ENCODE measurements around the gene GIPC3.

GIPC3 gene, protein sequence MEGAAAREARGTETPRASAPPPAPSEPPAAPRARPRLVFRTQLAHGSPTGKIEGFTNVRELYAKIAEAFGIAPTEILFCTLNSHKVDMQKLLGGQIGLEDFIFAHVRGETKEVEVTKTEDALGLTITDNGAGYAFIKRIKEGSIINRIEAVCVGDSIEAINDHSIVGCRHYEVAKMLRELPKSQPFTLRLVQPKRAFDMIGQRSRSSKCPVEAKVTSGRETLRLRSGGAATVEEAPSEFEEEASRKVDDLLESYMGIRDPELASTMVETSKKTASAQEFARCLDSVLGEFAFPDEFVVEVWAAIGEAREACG

DNA sequence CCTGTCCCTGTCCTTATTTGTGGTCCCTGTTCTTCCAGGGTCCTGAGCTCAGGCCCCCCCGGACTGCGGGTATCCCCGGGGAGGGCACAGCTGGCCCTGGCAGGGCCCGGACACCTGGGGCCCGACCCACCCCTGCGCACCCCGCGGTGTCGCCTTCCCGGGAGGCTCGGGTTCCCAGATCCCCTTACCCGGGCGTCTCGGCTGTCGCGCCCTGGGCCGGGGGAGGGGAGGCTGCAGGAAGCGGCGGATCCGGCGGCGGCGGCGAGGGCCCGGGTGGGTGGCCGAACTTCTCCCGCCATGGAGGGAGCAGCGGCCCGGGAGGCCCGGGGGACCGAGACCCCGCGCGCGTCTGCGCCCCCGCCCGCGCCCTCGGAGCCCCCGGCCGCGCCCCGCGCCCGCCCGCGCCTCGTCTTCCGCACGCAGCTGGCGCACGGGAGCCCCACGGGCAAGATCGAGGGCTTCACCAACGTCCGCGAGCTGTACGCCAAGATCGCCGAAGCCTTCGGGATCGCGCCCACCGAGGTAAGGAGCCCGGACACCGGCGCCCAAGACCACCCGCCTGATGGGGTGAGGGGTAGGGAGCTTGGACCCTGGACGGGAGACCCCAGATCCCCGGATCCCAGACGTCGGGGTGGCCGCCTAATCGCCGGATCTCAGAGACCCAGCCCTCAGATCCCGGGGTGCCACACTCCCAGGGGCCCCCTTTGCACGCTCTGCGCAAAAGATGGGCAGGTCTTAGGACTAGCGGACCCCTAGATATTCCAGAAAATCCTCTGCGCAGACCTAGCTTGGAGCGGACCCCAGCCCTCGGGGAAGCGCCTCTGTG is at the start of gene GIPC3:
TSS of gene GIPC3 (plus strand) at position 178 of the 826 bp plus-strand sequence. CDS start at position 298, 120 bp downstream.
- DNase-seq, result no peak

DNA sequence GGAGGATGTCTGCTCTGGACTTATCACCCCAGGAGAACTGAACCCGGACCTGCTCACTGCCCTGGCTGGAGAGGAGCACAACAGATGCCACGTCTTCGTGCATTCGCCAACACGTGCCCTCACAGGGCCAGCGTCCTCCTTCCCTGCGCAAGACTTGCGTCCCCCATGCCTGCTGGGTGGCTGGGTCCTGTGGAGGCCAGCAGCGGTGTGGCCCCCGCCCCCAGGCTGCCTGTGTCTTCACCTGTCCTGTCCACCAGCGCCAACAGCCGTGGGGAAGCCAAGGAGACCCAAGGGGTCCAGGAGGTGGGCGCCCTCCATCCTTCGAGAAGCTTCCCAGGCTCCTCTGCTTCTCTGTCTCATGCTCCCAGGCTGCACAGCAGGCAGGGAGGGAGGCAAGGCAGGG is 49.7 kb upstream of the GIPC3 start:
- DNase-seq, result no peak

DNA sequence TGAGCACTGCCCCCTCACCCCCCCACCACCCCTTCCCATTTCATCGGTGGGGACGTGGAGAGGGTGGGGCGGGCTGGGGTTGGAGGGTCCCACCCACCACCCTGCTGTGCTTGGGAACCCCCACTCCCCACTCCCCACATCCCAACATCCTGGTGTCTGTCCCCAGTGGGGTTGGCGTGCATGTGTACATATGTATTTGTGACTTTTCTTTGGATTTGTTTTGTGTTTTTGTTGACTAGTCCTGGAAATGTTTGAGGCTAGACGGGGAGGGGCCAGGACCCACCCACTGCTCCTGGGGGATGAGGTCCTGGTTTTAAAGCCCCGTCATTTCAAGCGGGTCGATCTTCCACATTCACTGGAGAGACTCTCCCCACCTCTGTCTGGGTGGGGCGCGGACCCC is 49.3 kb upstream of the GIPC3 start:
- DNase-seq, result no peak

DNA sequence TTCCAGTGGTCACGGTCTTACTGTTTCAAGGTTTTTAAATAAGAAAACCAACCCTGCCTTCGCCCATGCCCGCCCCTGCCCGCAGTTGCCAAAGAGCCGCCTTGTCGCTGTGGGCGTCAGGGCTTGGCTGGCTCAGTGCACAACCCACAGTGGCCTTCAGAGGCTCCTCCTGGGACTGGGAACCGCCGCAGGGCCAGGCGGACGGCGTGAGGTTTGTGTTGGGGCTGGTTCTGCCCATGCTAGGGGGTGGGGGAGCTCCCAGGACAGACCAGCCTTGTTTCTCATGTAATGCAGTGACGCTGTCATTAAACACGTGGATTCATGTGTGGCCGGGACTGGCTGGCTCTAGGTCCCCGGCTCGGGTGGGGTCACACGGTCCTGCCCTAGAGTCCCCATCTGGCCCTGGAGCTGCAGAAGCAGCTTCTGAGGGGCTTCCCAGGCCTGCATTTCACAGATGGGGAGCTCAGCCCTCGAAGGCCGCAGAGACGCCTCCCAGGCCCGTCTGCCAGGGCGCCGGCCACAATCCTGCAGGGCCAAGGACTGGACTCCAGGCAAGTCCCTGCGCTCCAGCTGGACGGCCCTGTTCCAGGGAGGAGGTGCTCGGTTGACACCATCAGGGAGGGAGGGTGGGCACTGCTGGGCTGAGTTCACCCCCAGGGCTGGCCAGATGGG is 48.7 kb upstream of the GIPC3 start:
- no peak for DNase-seq

DNA sequence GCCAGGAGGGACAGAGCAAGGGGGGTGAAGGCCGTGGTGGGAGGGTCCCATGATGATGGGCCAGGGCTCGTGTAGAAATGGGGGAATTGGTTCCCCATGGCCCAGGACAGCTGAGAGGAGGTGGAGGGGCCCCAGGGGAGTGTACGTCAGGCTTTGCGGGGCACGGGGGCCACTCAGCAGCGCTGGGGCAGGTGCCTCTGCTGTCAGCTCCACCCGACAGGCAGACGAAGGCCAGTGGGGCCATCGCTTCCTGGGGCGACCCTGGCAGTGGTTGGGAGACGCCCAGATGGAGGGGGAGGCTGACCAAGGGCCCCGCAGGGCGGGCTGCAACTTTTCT is 48.2 kb upstream of the GIPC3 start:
- no peak for DNase-seq

DNA sequence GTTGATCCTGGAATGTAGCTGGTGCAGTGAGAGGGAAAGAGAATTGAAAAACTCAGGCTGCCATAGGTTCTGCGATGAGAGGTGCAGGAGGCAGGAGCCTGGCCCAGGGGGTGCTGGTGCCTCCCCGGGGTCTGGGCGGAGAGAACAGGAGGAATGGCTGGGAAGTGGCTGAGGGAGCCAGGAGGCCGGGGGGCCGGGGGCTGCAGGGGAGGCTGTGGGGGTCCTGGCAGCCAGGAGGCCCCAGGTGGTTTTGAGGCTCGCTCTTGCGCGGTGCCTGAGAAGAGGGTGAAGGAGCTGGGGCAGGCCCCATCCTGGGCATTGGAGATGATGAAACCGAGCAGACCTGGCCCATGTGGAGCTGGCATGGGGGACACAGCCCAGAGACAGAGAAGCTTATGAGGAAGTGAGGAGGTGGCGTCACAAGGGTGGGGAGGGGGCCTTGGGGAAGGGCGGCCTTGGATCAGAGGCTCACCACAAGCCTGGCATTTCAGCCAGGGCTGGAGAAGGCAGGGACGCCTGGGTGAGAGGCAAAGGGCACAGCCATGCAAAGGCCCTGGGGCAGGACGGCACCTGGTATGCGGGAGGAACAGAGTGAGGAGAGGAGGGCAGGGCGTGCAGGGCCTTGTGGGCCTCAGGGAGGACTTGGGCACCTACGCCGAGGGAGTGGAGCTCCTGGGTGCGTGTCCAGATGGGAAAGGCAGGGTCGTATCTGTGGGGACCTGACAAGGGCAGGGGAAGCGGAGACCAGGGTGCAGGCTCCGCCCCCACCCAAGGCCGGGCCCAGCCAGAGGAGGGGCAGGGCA is 47.6 kb upstream of the GIPC3 start:
- no peak for DNase-seq

DNA sequence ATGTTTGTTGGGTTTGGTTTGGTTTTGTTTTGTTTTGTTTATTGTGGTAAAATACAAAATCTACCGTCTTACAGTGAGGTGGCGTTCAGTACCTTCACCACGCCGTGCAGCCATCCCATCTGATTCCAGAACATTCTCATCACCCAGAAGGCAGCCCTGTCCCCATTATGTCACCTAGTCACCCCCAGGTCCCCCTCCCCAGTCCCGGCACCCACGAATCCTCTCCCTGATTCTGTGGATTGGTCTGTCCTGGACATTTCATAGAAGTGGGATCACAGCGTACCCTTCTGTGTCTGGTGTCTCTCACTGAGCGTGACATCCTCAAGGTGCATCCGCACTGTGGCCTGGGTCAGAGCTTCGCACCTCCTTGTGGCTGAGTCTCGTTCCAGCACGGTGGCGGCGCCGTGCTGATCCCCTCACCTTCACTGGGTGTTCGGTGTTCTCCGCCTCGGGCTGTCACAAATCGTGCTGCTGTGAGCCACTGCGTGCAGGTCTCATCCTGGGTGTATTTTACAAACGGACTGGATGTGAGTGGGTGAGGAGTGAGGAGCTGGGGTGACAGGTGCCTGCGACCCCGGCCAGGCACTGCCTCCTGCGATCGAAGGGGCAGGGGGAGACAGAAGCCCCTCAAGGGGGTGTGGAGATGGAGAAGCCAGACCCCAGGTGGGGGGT is 46.9 kb upstream of the GIPC3 start:
- DNase-seq, result no peak

DNA sequence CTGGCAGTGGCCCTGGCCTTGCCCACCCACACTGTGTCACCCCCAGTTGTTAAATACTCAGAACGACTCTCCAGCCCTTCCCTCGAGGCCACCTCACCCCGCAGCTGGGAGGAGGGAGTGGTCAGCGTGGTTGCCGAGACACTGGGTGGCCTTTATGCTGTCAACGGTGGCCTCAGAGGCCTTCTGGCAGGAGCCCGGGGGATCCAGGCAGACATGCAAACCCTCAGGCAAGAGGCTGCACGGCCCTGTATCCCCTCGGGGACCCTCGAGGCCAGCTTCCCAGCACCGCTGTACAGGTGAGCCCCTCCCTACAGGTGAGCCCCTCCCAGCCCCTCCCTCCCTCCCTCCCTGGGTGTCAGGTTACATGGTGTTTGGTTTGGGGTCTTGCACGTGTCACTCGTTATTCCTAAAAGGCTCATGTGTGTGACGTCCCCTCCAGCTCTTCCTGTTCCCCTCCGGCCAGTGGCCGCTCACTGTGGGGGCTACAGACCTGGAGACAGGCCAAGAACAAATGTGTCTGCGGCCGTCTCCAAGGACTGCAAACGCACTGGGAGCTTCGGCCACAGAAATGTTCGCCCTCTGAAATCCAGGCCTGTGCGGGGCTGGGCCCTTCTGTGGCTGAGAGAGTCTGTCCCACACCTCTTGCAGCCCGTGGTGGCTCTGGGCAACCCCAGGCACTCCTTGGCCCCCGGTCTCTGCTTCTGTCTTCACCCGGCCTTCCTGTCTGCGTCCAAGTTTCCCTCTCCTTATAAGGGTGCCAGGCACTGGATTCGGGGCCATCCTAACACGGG is 46.1 kb upstream of the GIPC3 start, which contains the start of gene TEKTIP1:
TSS of gene TEKTIP1 (plus strand) at position 210 of the 791 bp plus-strand sequence. CDS start at position 214, 4 bp downstream.
- DNase-seq, result no peak

DNA sequence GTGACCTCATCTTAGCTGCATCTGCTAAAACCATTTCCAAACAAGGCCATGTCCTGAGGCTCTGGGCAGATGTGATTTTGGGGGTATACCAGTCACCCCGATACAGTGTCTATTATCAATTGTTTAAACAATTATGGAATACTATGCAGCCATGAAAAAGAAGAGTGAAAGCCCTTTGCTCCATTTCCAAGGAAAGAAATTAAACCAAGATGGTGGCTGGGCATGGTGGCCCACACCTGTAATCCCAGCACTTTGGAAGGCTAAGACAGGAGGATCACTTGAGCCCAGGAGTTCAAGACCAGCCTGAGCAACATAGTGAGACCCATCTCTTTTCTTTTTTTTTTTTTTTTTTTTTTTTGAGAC is 45.5 kb upstream of the GIPC3 start:
- no peak for DNase-seq

DNA sequence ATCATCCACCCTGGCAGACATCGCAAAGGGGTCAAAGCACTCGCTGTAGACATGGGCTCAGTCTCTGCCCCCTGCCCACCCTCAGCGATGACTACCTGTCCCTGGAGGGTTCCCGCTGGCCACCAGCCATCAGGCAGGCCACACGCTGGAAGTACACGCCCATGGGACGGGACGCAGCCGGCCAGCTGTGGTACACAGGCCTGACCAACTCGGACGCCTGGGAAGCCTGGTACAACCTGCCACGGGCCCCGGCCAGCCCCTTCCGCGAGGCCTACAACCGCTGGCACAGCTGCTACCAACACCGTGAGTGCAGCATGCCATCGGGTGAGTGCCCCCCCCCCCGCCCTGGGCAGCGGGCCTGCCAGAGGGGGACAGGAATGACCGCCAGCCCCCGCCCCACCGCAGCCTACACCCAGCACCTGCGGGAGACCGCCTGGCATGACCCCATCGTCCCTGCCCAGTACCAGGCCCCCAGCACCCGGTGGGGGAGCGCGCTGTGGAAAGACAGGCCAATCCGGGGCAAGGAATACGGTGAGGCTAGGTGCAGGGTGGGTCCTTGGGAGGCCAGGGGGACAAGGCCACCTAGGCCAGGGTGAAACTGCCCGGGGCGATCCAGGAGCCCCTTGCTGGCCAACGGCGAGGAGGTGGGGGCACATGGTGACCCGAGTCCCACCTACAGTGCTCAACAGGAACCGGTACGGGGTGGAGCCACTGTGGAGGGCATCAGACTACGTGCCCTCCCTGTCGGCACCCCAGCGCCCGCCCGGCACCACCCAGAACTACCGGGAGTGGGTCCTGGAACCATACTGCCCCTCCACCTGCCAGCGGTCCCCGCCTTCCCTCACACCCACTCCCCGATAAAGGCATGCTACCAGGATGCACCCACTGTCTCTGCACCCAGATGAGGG is 41.9 kb upstream of the GIPC3 start:
- no peak for DNase-seq

DNA sequence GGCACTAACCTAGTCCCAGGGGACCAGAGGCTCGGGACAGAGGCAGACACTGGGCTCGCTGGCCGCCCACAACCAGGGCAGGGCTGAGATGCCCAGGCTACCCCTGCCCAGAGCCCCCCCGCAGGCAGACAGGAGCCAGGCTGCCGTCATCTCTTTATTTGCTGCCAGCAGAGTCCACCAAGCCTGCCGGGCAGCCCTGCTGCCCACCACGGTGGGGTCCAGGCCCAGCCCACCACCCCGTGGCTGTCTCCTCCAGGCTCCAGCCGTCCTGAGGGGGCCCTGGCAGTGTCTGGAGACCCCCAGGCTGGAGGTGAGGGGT is 41.3 kb upstream of the GIPC3 start:
- no peak for DNase-seq

DNA sequence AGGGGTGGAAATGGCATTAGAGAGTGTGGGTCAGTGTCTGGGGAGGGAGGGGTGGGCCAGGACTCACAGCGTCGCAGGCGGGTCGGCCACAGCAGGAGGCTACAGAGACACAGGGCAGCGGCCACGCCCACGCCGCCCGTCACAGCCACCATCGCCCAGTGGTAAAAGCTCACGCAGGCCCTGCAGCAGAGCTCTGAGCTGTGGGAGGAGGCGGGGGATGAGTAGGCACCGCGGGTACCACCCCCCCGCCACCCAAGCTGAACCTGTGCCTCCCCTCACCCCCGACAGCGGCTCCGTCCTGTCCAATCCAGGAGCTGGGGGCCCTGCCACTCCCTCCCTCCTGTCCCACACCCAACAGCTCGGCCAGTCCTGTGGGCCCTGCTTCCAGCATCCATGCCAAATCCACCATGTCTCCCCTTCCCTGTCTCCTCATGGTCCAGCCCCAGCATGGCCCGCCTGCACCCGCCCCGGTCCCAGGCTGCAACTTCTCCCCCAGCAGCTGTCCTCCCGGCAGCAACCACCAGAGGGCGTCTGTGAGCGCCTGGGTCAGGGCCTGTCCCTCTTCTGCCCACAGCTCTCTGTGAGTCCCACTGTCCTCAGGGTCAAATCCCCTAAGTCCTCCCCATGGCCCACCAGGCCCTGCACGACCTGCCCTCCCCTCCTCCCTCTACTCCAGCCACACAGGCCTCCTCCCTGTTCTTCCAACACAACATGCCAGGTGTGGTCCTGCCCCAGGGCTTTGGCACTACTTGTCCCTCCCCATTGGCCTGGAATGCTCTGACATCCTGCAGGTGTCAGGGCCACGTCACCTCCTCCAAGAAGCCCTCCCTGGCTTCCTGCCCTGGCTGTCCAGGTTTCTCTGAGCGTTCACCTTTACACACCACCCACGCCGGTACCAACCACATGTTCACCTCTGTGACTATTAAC is 40.3 kb upstream of the GIPC3 start:
- DNase-seq, result no peak

DNA sequence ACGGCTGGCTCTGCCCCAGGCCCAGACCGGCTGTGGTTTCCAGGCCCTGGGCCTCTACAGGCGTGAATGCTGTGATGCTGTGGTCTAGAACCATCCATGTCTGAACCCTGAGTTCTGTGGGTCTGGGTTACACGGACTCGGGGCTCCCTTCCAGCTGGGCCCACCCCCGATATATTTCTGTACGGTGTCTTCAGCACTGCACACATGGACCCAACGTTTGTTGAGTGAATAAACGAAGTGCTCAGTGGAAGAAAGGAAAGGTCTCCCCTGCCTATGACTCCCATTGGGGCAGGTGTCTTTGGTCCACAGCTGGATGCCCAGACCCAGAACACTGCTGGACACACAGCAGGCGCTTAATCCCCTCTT is 39.6 kb upstream of the GIPC3 start:
- no peak for DNase-seq

DNA sequence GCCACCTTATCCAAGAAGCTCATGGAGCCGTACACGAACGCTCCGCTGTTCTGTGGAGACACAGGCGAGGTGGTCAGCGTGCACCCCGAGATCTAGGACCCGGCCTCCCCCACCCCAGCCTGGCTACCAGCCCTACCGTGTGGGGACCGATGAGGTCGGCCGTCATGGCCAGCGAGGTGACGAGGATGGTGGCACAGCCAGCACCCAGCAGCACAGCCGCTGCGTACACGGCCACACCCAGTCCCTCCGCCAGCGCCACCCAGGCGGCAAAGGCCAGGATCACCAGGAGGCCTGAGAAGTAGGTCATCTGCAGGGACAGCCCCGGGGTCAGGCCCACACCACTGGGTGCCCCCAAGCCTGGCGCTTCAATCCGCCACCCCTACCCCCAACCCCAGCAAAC is 39.2 kb upstream of the GIPC3 start:
- no peak for DNase-seq

DNA sequence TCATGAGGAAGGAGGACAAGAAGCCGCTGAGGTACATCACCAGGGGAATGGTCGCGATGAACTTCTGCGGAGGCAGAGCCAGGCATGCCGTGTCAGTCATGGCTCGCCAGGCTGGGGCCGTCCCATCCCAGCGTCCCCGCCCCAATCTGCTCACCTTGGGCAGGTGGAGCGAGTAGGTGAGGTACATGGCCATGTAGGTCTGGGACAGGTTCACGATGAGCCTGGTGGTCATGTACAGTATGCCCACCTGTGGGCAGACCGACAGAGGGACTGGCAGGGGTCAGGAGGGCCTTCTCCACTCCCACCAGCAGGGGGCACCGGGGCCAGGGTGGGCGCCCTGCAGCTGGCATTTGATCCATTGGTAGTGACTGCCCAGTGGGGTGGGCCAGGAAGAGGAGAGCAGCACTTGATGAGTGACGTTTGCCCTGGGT is 38.0 kb upstream of the GIPC3 start:
- DNase-seq, result no peak

DNA sequence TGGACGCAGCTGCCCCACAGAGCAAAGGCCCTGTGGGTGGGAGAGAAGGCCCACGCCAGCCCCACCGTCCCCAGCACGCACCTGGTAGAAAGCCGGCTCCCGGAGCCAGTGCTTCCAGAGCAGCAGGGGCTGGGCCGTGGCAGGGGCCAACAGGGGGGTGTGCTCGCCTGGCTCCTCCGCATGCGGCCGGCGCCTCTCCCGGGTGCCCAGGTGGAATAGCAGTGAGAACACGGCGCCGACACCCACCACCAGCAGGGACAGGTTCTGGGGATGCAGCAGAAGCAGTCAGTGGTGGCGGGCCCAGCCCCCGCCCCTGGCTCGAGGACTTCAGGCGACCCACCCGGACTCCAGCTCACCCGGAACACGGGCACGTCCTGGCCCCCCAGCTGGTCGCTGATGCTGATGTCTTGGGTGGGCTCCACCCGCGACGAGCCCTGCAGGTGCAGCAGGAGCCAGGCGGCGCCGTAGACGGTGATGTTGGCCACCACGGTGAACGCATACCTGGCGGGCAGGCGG is 37.5 kb upstream of the GIPC3 start:
- DNase-seq, result no peak

DNA sequence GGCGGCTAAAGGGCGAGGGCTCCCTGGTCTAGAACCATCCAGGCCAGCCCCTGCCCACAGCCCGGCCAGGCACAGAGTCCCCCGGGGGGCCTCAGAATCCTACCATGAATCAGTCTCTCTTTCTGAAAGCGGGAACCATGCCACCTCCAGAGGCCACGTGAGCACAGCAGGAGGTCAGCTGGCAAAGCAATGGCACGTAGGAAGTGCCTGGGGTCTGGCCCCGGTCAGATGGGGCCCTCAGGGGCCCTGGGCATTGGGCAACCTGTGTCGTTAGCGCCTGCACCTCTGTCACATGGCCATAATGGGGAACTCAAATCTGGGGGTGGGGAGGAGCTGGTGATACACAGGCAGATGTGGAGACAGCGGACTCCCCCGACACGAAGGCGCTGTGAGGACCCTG is 36.7 kb upstream of the GIPC3 start:
- no peak for DNase-seq

DNA sequence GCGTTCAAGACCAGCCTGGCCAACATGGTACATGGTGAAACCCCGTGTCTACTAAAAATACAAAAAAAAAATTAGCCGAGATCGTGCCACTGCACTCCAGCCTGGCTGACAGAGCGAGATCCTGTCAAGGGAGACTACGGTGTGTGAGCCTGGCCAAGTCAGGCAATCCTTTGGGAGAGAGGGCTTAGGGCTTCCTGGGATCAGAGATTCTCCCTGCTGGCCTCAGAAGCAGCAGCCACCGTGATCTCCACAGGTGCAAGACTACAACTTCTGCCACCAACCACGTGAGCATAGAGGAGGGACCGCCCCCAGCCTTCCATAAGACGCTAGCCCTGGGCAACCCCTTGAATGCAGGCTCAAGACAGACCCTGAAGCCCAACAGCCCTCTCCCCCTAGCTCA is 35.5 kb upstream of the GIPC3 start:
- DNase-seq, result no peak

Data from COR-L47 (cell line).